B cell (primary cell): Measurements from ENCODE around the gene AKR7A2.

Source experiments
- EZH2 ChIP-seq: IDR thresholded peaks from 2 replicates; pipeline ENCODE4 v1.6.1; 2012; ENCODE audit warnings: borderline replicate concordance, low read depth, mild to moderate bottlenecking, moderate library complexity, low read length; ENCODE audit not compliant: insufficient read depth, poor library complexity, severe bottlenecking
- TF ChIP-seq, protein P1 (sequence below): fragments of 200-600 bp; IDR thresholded peaks from one replicate; pipeline ENCODE4 v1.8.0; 2022; ENCODE audit warnings: antibody characterized with exemption, mild to moderate bottlenecking

- TF ChIP-seq EZH2, result no peak
- TF ChIP-seq, protein P1, sequence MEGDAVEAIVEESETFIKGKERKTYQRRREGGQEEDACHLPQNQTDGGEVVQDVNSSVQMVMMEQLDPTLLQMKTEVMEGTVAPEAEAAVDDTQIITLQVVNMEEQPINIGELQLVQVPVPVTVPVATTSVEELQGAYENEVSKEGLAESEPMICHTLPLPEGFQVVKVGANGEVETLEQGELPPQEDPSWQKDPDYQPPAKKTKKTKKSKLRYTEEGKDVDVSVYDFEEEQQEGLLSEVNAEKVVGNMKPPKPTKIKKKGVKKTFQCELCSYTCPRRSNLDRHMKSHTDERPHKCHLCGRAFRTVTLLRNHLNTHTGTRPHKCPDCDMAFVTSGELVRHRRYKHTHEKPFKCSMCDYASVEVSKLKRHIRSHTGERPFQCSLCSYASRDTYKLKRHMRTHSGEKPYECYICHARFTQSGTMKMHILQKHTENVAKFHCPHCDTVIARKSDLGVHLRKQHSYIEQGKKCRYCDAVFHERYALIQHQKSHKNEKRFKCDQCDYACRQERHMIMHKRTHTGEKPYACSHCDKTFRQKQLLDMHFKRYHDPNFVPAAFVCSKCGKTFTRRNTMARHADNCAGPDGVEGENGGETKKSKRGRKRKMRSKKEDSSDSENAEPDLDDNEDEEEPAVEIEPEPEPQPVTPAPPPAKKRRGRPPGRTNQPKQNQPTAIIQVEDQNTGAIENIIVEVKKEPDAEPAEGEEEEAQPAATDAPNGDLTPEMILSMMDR, result no peak
Measured at GRCh38 chr1:19338323-19338762, 26.4 kb upstream of the AKR7A2 start.
